Small intestine (tissue), 7 donors: ENCODE measurements around the gene HTT. TPM values are rescaled to one million over a fixed set of nuclear protein-coding genes. Genes with fewer than 3 reads are reported as not detected.

Experiments used
- DNase-seq, 2 donors: peaks; one replicate each; pipeline versions ENCODE4 v3.0.0 to v3.0.0-alpha.2; 2013
- FAIRE-seq: peaks from 2 replicates; lab custom pipeline; 2012; peaks lifted over from hg19 to GRCh38; lab: Jason Lieb, UNC
- H3K27ac ChIP-seq, 3 donors: one replicate each; pipeline ENCODE4 v1.5.1; 2013; ENCODE audit warnings: low read length in 2 of 3, mild to moderate bottlenecking in 2 of 3, control low read depth in 1 of 3, inconsistent platforms in 1 of 3, low read depth in 1 of 3, moderate library complexity in 1 of 3
- H3K27me3 ChIP-seq, 3 donors: one replicate each; pipeline ENCODE4 v1.6.1; 2013; ENCODE audit warnings: low read length in 3 of 3, inconsistent platforms in 1 of 3; ENCODE audit not compliant: control insufficient read depth in 3 of 3, insufficient read depth in 3 of 3
- H3K36me3 ChIP-seq, 3 donors: one replicate each; pipeline ENCODE4 v1.6.1; 2013; ENCODE audit warnings: low read length in 3 of 3, inconsistent platforms in 1 of 3, low read depth in 1 of 3, mild to moderate bottlenecking in 1 of 3, moderate library complexity in 1 of 3; ENCODE audit not compliant: control insufficient read depth in 3 of 3, insufficient read depth in 2 of 3
- H3K4me1 ChIP-seq, 3 donors: one replicate each; pipeline ENCODE4 v1.6.1; 2013; ENCODE audit warnings: low read length in 2 of 3, inconsistent platforms in 1 of 3, low read depth in 1 of 3, mild to moderate bottlenecking in 1 of 3, moderate library complexity in 1 of 3; ENCODE audit not compliant: control insufficient read depth in 3 of 3, insufficient read depth in 2 of 3
- H3K4me3 ChIP-seq, 3 donors: one replicate each; pipeline ENCODE4 v1.5.1; 2013; ENCODE audit warnings: low read length in 3 of 3, control low read depth in 1 of 3, inconsistent platforms in 1 of 3, low read depth in 1 of 3, mild to moderate bottlenecking in 1 of 3, moderate library complexity in 1 of 3
- H3K9me3 ChIP-seq, 2 donors: one replicate each; pipeline ENCODE4 v1.6.1; 2013; ENCODE audit warnings: low read depth in 1 of 2, low read length in 1 of 2; ENCODE audit not compliant: control insufficient read depth in 2 of 2, insufficient read depth in 1 of 2
- WGBS, 3 donors: extraction: QIAGEN DNeasy Blood & Tissue Kit; methylation state at CpG; one replicate each; pipeline ENCODE4 v1.1.7; 2013; 5-methylcytosine and 5-hydroxymethylcytosine counted together
- polyA plus RNA-seq, 4 donors: library from polyadenylated mRNA; stranded (reverse) in 3 of 4; unstranded in 1 of 4; fragments of 200-250 nt in 3 of 4; fragments of 120-200 nt in 1 of 4; gene quantifications; one replicate each; pipeline versions ENCODE4 v1.2.1 to v1.2.3, GENCODE V29; 2013
- donor health status: healthy with polysubstance abuse.
- donor health status: control.
- donor health status: control.
- donor health status: Bipolar disorder and iron deficiency.
- donor health status: healthy.

Gene HTT
- polyA plus RNA-seq, 4 donors: 10.3 to 28.8 (median 14.8) TPM

DNA sequence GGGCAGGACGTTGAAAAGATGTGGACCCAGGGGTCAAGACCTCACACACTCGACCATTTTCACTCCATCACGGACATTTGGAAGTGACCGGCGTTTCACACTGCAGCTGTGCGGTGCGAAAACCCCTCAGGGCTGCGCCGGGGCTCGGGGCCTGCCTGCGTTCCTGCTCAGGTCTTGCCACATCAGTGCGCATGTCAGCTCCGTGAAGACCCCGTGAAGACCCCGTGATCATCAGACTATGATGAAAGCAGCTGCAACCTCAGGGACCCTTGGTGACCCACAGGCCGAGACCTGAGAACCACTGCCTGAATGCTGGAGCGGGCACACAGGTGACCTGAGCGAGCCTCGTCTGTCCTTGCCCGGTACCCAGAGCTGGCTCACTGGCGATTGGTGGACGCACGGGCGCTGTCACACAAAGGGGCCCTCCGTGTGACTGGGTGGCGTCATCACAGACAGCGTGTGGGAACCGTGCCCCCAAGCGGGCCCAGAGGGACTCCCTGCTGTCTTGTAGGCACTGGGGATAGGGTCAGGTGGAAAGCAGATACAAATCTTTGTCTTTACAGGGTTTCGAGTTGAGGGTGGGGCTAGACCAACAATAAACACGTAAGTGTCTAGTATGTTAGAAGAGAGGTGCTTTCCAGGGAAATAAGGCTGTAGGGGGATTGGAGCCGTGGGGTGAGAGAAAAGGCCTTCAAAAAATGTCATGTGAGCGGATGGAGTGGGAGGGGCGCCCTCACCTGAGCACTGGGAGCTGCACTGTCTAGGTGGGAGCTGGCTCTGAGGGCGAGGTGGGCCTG is 187.1 kb downstream of the HTT start:
- H3K36me3 ChIP-seq: peaks cover 0 to 5% (median 0%) of the 10 kb centered on the region in 3 donors
- 85 to 92% (median 90%) methylated on average over 35 of the region's 35 CpGs for WGBS, 3 donors
- no peak overlapping the region for H3K4me3 ChIP-seq
- no peaks in the 10 kb centered on the region for H3K4me1 ChIP-seq
- no peak for DNase-seq
- H3K27me3 ChIP-seq: no peaks in the 10 kb centered on the region
- H3K9me3 ChIP-seq: no peaks in the 10 kb centered on the region
- no peak overlapping the region for H3K27ac ChIP-seq
- no peak for FAIRE-seq

DNA sequence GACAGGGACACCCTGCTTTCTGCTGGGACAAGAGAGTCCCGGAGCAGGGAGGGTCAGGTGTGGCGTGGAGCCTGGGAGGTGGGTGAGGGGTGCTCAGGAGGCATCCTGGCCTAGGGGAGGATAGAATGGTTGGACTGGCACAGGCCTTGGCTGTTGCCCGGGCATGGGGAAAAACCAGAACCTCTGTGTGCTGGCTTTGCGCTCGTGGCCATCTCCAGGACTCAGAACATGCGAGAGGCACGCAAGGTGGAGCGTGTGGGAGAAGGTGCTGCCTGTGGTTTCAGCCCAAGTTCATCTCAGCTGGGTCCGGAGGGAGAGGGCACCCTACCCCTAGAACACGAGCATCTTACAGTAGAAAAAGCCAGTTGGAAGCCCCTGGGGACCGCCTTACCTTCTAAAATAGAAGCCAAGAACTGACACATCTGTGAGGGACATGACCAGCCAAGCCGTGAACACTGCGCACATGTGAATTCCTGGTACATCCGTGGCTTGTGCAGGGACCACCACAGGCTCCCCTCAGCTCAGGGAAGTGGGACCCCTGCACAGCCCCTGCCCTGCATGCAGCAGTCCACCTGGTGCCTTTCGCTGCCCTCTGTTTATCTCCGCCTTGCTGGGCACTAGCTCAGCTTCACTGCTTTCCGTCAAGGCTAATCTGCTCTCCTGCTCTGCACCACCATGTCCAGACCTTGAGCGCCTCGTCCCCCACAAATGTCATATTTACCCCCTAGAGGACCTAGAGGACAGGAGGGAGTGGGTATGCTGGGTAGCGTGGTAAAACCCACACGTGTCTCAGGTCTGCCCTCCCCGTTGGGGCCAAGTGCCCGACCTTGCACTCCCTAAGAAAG is 187.9 kb downstream of the HTT start:
- no peaks in the 10 kb centered on the region for H3K4me1 ChIP-seq
- DNase-seq: no peak
- H3K36me3 ChIP-seq: peaks cover 0 to 2% (median 0%) of the 10 kb centered on the region in 3 donors
- 83 to 89% (median 87%) methylated on average over 22 to 23 of the region's 23 CpGs for WGBS, 3 donors
- no peaks in the 10 kb centered on the region for H3K9me3 ChIP-seq
- H3K27me3 ChIP-seq: no peaks in the 10 kb centered on the region
- FAIRE-seq: no peak
- H3K4me3 ChIP-seq: no peak overlapping the region
- H3K27ac ChIP-seq: no peak overlapping the region

DNA sequence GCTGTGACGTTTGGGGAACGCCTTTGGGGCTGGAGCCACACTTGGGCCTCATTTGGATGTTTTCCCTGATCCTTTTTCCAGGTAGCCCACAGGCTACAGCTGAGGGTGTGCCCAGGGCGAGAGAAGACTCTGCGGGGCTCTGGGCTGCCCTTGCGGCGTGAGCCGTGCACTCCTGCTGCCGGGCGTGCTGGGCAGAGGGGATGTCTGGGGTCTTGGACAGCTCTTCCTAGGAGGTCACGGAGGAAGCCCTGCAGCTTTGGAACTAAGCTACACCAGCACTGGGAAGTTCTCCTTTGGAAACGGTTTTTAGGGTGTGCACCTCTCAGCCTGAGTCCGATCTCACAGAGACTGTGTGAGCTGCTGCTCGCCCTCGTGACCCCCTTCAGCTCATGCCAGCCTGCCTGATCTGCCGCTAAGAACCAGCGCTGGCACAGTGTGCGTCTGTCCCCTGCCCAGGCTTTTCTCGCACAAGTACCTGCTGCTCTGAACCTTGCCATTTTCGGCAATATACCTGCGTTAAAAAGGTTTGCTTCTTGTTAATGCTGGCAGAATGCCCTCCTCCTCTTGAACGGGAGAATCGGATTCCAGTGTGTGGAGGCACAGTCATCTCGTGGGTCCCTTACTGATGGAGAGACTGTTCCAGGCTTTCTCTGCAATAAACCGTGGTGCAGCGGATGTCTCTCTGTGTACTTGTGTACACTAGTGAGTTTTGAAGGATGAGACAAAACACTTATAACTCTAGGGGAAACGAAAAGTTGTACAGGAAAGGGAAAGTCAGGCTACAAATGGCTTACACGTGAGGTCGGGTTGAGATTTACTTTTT is 188.8 kb downstream of the HTT start:
- H3K9me3 ChIP-seq: no peaks in the 10 kb centered on the region
- H3K27ac ChIP-seq: no peak overlapping the region
- WGBS, 3 donors: 80 to 86% (median 80%) methylated on average over 28 of the region's 28 CpGs
- no peak for DNase-seq
- FAIRE-seq: no peak
- H3K27me3 ChIP-seq: no peaks in the 10 kb centered on the region
- no peaks in the 10 kb centered on the region for H3K4me1 ChIP-seq
- H3K4me3 ChIP-seq: no peak overlapping the region
- H3K36me3 ChIP-seq: peaks cover 0 to 3% (median 0%) of the 10 kb centered on the region in 3 donors

DNA sequence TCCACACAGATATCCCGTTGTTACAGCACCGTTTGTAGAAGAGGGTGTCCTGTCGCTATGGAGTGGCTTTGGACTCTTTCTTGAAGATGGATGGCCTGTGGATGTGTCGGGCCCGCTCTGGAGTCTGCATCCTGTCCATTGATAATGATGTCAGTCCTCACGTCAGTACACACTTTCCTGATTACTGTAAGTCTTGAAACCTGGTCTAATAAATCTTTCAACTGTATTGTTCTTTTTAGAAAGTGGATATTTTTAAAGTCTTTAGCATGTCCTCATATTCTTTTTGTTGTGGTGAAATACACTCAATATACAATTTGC is 189.4 kb downstream of the HTT start:
- H3K36me3 ChIP-seq: peaks cover 0 to 3% (median 0%) of the 10 kb centered on the region in 3 donors
- H3K9me3 ChIP-seq: no peaks in the 10 kb centered on the region
- 62 to 69% (median 68%) methylated on average over 6 of the region's 6 CpGs for WGBS, 3 donors
- no peaks in the 10 kb centered on the region for H3K4me1 ChIP-seq
- no peak overlapping the region for H3K27ac ChIP-seq
- no peaks in the 10 kb centered on the region for H3K27me3 ChIP-seq
- H3K4me3 ChIP-seq: no peak overlapping the region
- FAIRE-seq: no peak
- DNase-seq: no peak

DNA sequence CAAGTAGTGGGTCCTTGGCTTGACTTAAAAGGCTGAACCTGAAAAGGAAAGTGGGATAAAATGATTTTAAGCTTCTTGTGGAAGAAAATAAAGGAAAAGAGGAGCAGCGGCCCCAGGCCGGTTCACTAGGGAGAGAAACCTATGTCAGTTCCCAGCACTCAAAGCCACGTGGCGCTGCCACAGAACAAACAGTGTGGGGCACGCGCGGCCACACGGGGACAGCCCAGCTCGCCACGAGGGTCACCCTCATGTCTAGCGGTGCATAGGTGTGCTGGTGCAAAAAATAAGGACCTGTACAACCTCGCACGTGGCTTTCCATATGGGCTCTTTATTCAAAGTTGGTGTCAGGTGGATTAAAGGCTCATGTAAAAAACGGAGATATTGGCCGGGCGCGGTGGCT is 191.6 kb downstream of the HTT start:
- DNase-seq: no peak
- no peak for FAIRE-seq
- H3K4me3 ChIP-seq: no peak overlapping the region
- H3K27ac ChIP-seq: no peak overlapping the region
- no peaks in the 10 kb centered on the region for H3K4me1 ChIP-seq
- H3K36me3 ChIP-seq: peaks cover 0 to 3% (median 0%) of the 10 kb centered on the region in 3 donors
- WGBS, 3 donors: 94 to 95% (median 95%) methylated on average over 17 of the region's 17 CpGs
- no peaks in the 10 kb centered on the region for H3K27me3 ChIP-seq
- H3K9me3 ChIP-seq: no peaks in the 10 kb centered on the region

DNA sequence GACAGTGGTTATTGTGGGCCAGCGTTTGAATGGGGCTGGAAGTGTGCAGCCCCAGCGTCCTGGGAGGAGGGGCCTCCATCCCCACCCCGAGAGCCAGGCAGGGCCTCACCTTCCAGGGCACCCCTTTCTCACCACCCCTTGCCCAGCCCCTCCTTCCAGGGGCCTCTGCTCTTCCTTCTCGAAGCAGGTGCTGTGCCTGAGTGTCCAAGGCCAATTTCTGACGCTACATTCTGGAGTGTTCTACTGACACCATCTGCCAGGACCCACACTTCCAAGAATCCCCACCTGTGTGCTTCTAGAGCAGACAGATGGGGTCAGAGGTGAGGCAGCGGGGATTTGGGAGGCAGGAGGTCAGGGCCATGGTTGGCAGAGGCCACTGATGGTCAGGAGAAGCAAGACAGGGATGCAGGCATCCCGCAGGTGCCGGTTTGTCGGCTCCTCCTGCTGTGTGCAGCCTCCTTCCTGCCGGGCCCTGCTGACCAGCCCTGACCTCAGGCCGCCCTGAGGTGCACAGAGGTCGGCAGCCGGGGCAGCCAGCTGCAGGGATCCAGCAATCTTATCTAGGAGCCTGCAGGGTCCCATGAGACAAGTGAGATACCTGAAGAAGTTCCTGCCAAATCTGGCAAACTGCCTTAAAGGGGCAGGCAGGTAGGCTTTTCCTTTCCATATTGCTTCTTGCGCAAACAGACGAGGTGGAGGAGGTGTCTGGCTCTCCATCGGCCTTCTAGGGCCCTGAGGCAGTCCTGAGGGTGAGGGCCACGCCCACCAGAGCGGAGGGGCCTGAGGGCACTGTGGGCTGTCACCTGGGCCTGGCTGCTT is 193.3 kb downstream of the HTT start:
- H3K27me3 ChIP-seq: no peaks in the 10 kb centered on the region
- FAIRE-seq: no peak
- H3K9me3 ChIP-seq: no peaks in the 10 kb centered on the region
- 35 to 62% (median 50%) methylated on average over 18 of the region's 18 CpGs for WGBS, 3 donors
- peaks cover 0 to 3% (median 0%) of the 10 kb centered on the region in 3 donors for H3K36me3 ChIP-seq
- no peak overlapping the region for H3K4me3 ChIP-seq
- no peak overlapping the region for H3K27ac ChIP-seq
- H3K4me1 ChIP-seq: no peaks in the 10 kb centered on the region
- peak in 1 of 2 donors; percentile 19 for DNase-seq

DNA sequence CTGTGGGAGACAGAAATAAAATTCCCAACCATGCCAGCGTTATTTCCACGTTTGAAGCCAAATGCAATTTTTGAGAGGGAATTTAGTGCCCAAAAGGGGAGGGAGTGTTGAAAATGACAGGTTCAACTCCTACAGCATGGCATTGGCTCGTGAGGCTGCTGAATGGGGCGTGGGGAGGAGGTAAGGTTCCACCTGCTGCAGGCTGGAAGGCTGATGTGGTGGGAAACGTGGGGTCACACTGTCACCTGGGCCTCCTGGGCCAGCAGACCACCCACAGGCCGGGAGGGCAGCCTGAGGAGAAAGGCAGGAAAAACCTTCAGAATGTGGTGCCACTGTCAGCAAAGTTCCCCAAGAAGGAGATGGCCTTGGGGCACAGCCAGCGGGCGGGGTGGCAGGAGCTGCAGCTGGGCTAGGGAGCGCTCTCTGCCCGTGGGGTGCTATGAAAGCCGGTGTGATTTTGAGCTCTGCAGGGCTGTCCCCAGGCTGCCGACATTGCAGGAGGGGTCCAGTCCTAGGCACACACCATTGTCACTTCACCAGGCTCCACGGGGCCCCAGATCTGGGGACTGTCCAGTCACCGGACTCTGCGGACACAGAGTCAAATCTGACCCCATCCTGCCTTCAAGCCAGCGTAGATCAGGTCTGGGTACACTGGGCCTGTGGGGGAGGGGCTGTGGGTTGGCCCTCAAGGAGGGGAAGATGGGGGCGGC is 194.1 kb downstream of the HTT start:
- Histone ChIP-seq H3K27ac (no peak overlapping the region), H3K4me1 (no peaks in the 10 kb centered on the region), H3K4me3 (no peak overlapping the region), H3K36me3 (peaks cover 0 to 3% (median 0%) of the 10 kb centered on the region in 3 donors), H3K9me3 (no peaks in the 10 kb centered on the region), H3K27me3 (no peaks in the 10 kb centered on the region)
- FAIRE-seq (no peak), DNase-seq (no peak)
- 61 to 83% (median 71%) methylated on average over 15 to 17 of the region's 17 CpGs for WGBS, 3 donors
